ENCODE data around the gene ARHGDIB.

The ARHGDIB gene

DNA sequence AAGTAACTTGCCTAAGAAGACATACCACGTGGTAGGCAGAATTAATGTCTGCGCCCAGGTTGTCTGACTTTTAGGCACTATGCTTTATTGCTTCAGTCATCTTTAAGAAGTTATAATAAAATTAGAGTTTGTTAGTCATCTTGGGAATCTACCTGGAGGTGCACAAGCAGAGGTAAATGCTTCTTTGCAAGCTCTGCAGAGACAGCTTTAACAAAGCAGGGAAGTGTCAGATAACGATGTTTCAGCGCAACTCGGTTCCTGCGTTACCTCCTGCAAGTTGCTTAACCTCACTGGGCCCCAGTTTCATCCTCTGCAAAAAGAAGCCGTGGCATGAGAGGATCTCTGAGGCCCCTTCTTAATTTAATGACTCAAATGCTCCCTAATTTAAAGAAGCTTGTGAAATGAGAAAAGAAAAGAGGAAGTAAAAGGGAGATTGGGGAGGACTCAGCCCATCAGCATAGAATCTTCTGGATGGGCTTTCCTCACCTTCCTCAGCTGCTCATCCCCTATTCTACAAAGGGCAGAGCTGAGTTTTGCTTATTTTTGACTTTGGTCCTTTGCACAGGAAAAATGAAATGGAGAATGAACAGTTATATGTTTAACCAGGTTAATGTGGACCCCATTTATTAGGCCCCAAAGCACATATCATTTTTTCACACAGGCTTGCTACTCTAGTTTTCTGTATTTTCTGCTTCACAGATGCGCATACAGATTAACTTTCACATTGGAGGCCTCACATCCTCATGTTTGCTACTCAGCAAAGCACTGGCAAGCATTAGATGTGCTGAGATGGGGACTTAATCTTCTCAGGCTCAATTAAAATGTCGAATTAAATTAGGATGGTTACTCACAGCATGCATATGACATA lies 5.1 kb downstream of the ARHGDIB start:
- DNase-seq (ENCODE audit: low spot score), result peak; percentile 67

DNA sequence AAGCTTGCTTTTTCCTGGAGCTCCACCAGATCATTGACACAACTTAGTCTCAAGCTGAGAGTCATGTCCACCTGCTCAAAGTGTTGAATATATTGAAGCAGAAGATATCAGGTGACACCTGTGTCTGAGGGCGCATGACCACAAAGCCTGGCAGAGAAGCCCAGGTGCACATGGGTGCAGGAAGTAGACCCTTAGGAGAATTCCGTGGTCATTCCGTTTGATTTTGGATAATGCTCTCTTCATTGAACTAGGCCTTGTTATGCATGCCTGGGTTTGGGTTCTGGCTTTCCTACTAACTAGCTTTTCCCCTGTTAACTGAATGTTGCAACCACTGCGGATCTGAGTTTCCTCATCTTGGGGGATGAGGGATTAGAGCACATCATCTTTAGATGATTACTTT lies 7.1 kb downstream of the ARHGDIB start:
- DNase-seq (ENCODE audit: low spot score), result peak; percentile 39

DNA sequence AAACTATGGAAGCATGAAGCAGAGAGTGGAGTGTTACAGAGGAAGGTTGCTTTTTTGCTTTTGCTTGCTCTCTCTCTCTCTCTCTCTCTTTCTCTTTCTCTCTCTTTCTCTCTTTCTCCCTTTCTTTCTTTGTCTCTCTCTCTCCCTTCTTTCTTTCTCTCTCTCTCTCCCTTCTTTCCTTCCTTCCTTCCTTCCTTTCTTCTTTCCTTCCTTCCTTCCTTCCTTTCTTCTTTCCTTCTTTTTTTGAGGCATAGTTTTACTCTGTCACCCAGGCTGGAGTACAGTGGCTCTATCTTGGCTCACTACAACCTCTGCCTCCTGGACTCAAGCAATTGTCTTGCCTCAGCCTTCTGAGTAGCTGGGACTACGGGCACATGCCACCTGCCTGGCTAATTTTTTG lies 7.6 kb downstream of the ARHGDIB start:
- no peak for DNase-seq (ENCODE audit: low spot score)

DNA sequence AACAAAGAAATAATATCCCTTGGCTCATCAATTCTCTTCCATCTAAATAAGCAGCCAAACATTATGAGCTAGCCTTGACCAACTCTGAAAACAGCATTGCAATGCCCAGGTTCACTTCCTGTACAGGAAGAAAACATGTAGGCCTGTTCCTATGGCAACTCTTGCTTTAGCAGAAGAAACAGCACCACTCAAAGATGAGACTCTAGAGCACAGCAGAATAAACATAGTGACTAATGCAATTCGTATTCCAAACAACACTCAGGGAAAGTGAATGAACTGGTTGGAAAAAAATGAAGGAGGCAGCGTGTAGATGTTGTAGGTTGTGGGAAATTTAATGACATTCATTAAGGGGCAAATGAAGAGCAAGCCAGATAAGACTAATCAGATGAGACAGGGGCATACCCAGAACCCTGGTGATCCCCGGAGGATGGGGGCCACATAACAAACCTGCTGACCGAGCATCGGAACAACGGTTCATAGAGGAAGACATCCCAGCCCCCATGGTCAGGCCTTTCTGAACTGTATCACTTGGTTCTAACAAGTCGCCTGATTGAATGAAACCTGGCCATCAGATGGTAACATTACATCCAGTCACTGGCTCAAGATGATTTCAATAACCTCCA lies 9.0 kb downstream of the ARHGDIB start:
- peak; percentile 87 for DNase-seq (ENCODE audit: low spot score)

DNA sequence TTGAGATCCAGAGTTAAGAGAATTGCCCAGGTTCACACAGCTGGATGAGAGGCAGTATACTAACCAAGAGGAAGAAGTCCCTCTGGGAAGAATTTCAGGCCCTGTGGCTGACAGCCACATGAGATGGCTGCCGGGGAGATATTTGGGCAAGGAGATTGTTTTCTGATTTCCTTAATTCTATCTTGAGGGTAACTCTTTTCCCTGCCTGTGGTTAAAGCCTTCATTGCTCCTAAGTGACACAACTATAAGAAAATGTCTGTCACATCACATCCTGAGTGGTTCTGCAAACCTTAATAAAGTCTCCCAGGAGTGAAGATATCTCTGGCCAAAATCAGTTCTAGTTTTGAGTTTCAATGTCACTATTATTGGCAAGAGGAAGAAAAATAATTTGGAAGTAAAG lies 9.6 kb downstream of the ARHGDIB start:
- DNase-seq (ENCODE audit: low spot score), result no peak

DNA sequence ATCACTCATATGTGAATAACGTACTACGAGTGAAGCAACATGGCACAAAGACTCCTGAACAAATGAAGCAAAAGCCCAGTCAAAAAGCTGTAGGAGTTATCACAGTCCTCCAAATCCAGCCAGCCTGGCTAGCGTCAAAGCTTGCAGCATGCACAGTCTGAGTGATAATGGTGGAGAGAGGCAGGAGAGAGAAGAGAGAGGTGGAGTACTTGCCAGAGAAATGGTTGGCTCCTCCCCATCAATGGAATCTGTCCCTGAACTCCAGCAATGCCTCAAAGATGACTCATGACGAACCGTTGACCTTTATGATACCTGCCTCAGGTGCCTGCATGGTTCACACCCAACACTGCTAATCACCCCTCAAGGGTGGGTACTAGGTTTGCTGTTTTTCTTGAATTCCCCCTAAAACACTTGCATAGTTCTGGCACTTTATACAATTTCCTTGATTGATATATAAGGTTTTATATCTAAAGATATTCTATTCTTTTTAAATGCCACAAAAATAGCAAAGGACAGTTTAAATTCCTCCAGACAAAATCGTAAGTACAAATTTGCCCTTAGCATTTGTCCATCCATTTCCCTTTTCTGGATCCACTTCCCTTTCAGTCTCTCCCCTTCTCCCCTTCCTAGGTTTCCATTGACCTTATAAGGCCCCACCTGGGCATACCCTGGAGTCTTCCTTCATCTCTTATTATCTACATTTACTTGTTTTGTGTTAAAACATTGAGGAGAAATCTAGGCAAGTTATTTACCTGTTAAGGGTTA lies 10.2 kb downstream of the ARHGDIB start:
- DNase-seq (ENCODE audit: low spot score), result peak; percentile 58

DNA sequence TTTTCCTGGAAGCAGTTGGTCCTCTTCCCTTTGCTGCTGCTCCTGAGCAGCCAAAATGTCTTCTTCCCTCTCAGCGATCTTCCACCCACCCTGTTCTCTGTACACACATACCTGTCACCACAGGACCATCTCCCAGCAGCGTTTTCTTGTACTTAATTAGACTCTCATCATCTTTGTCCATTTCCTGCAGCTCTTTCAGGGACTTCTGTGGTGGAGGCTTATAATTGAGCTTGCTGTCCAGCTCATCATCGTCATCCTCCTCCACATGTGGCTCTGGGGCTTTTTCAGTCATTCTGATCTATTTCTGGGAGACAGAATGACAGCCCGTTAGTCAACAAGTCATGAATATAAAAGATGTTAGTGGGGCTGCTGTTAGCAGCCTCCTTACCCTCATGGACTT lies 11.0 kb downstream of the ARHGDIB start:
- DNase-seq (ENCODE audit: low spot score), result peak; percentile 31

DNA sequence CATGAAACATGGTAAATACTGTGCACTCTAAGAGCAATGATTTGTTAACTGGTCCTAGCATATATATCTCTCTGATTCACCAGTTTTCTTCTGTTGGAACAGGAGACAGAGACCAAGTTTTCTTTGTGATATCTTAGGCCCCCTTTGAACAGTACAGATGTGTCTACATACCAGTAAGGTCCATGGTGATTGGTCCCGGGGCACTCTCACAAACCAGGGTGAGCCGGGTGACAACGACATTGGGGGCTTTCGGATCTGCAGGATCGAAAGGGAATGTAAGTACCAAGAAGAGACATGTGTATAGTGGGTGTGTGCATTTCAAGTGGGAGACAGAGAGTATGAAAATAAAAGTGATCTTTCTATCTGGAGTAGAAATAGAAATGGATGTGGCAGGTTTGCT lies 11.8 kb downstream of the ARHGDIB start:
- no peak for DNase-seq (ENCODE audit: low spot score)

DNA sequence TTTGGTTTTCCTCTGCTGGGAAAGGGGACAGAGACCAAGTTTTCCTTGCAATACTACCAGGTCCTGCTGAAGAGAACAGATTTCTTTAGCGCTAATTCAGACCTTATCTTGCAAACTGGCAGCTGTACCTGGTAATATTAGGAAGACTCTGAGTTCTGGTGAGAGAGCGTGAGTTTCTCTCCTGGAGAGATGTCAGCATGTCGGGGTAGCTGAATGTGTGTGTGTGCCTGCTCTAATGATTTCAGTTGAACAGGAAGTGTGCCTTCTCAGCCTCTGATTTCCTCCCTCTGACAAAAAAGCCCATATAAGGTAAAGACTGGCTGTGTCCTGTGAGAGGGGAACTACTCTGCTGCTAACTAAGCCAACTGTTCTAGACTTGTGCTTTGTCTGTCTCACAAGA lies 12.7 kb downstream of the ARHGDIB start:
- DNase-seq (ENCODE audit: low spot score), result peak; percentile 89

DNA sequence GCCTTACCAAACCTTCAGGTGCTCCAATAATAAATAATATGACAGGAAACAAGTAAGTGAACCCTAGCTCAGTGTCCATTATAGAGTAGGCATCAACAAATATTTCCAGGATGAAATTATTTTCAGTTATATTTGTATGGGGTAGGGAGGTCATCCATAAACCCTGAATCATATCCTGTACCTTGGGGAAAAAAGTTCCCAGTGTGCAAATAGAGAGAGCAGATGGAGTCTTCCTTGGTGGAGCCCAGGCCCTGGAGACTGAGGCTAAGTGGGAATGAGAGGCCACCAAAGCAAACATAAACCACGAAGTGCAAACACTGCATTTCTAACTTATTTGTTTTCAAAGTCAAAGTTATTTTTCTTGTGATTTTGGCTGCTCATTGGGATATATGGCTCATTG lies 14.5 kb downstream of the ARHGDIB start:
- DNase-seq (ENCODE audit: low spot score), result no peak

DNA sequence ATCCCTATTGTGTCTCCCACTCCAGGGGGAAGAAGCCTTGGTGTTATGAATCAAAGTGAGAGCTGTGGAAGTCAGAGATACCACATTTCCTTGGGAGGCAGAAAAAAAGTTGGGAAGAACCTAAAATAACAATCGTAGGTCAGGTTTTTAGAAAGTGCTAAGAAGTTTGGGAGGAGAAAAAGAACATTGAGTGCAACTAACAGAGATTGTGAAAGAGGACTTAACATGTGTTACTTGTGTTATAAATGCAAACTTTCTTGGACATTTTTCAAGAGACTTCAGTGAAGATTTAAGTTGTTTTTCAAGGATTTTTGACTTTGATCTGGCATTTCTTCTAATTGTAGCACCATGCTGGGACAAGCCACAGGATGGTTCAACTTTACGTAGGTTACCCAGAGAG lies 15.2 kb downstream of the ARHGDIB start:
- DNase-seq (ENCODE audit: low spot score), result no peak

DNA sequence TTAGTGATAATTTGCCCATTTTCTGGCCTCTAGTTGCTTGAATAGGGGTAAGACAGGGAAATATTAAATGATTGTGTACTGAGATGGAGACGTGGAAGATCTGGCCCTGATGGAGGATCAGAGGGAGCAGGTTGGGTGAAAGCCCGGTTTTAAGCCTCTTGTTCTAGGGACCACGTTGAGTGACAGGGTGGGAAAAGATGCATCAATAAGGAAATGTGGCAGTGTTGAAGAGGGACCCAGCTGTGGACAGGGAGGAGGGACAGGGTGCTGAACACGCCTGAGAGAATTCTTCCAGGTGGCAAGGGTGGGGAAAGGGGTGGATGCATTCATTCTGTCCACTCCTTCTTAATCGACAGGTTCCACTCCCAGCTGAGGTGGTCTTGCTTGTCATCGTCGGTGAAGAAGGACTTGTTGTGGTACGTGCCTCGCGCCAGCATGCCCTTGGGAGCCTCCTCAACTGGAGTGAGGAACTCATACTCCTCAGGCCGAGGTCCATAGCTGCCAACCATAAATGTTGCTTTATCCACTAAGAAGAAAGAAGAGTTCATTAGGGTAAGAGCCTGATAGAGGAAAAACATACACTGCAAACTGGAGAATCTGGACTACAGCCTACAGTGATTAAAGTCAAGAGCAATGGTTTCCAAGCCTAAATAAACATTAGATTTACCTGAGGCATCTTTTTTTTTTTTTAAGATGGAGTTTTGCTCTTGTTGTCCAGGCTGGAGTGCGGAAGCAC lies 19.0 kb downstream of the ARHGDIB start:
- no peak for DNase-seq (ENCODE audit: low spot score)

DNA sequence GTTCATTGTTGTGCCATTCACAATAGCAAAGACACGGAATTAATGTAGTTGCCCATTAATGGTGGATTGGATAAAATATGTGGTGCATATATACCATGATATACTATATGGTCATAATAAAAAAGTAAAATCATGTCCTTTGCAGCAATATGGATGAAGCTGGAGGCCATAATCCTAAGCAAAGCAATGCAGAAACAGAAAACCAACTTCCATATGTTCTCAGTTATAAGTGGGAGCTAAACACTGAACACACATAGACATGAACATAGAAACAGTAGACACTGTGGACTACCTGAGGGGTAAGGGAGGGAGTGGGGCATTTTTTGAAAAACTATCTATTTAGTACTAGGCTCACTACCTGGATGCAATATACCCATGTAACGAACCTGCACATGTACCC lies 20.0 kb downstream of the ARHGDIB start:
- no peak for DNase-seq (ENCODE audit: low spot score)

DNA sequence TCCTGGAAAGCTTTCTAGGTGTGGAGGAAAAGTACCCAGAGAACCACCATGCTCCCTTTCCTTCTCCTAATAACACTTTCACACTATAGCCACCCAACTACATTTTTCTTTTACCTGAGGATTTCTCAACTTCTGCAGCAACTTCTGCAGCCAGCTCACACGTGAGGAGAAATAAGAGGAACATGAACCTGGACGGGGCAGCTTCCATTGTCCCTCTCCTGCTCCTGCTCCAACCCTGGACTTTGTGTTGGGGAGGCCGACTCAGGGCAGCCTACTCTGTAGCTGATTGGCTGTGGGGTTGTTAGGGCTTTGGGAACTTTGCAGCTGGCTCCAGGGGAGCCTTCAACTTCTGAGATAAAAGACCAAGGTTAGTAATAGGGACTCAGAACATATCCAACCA lies 23.1 kb downstream of the ARHGDIB start, which contains the start of gene ERP27:
ERP27 (minus strand) TSS at position 237 of the 400 bp plus-strand sequence; CDS start at position 208, 29 bp downstream.
- no peak for DNase-seq (ENCODE audit: low spot score)

DNA sequence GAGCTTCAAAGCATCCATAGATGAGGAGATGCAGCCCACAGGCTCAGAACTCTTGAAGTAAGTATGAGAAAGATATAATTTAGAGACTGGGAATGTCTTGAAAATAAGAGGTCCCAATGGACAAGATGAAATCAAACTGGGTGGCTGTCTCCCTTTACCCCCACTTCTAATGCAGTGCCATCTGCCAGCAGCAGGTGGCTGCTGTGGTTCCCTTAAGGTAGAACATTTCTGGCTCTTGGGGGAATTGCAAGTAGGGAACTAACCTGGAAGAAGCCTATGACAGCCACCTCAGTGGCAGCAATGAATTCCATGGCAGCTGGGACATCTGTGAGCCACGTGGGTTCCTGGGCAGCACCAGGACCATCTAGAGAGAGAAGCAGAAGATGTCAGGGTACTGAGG lies 23.7 kb downstream of the ARHGDIB start:
- peak; percentile 40 for DNase-seq (ENCODE audit: low spot score)

DNA sequence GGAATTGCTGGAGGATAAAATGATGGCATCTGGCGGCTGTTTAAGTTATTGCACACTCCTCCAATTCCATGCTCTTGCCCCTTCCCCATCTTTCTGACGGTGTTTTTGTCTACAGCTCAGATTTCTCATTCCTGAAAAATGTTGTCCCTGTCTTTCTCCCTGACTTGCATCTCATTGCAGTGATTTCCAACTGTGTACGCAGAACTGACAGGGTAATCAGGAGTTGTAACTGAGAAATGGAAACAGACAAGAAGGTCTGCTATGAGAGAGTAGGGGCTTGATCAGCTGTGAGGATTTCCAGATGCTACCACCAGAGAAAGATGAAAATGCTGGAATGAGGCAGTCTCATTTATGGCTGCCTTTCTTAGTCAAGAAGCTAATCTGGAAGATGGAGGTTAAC lies 24.4 kb downstream of the ARHGDIB start:
- DNase-seq (ENCODE audit: low spot score), result no peak

DNA sequence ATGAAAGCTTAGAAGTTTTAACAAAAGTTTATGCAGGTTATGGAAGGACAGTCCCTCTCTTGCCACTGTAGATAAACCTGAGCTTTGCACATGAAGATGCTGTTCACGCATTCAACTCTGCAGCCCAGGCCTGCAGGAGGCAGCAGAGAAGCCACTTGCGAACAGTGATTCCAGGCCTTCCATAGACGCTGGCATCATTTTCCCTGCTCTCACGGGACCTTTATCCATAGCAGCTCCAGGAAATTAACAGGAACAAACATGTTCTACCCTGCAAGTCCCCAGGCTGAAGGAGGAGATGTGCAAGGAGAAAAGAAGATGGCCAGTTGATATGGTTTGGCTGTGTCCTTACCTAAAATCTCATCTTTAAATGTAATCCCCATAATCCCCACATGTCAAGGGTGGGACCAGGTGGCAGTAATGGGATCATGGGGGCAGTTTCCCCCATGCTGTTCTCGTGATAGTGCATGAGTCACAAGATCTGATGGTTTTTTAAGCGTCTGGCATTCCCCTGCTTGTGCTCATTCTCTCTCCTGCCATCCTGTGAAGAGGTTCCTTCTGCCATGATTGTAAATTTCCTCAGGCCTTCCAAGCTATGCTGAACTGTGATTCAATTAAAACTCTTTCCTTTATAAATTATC lies 25.1 kb downstream of the ARHGDIB start:
- no peak for DNase-seq (ENCODE audit: low spot score)

DNA sequence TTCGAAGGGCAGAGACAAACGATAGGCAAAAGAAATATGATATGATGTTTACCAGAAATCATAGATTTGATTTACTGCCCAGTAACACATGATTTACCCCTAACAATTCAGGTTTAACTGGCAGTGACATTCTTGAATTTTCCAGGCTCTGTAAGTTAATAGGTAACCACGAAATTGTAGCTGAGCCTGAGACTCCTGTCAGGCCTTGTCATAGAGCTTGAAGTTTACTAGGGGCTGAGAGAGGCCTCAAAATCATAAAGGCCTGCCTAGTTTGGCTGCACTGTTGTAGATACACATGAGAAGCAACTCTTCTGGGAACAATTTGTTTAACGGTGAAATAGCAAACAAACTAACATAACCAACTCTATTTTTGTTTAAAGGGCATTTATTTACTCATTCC lies 26.4 kb downstream of the ARHGDIB start:
- DNase-seq (ENCODE audit: low spot score), result no peak

DNA sequence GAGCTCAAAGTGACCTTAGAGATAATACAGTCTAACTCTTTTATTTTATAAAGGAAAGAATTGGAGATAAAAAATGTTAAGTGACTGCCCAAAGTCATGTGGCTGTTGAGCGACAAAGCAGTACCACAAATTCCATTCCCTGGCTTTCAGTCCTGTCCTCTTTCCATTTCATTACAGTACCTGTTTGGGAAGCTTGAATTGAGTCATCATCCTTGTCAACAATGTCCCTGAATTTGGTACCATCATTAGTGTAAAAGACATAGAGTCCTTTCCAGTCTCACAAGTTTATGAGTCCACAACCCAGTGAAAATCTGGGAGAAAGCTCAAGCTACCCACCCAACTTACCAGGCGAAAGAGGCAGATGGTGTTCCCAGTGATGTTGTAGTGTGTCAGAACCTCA lies 26.9 kb downstream of the ARHGDIB start:
- DNase-seq (ENCODE audit: low spot score), result no peak

DNA sequence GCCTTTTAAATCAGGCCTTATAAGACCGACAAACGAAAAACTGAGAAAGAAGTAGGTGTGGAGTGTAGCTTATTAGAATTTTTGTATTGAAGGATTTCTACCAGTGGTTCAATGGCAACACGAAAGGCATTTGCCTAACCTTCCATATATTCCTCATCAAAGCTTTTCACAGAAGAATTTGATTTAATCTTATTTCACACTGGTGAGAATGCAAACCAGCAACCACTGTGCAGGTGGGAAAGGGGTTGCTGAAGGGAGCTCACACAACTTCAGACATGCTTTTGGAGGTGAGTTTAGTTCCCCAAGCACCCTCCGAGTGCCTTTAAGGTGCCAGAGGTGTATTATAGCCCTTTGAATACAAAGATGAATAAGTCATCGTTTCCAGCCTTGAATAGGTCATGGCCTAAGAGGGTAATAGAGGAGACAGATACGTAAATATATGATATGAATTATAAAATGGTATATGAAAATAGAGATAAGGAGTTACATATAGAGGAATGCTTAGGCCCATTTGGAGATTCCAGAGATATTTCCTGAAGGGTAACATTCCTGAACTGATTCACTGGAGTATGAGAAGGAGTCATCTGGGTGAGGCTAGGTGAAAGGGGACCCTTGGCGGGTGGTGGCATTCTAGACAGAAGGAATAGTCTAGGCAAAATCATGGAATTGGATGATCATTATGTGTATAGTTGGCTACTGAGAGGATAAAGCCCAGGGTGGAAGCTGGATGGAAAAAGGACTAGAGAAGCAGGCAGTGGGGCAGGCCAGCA lies 29.4 kb downstream of the ARHGDIB start:
- no peak for DNase-seq (ENCODE audit: low spot score)

DNA sequence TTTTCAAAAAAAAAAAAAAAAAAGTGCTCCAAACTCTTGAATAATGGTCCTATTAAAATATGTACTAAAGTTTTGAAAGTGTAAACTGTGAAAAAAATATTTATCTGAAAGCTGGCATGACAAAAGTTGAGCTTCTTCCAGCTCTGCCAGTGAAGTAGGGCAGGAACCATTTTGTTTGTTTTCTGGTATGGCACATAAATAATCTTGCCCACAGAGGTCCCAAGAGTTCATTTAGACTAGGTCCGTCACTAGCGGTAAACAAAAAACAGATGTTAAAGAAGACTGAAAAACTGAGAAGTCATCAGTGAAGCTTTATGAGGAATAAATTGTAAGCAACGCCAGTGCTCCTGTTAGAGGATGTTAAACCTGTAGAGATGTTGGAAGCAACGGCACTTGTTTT lies 30.0 kb downstream of the ARHGDIB start:
- DNase-seq (ENCODE audit: low spot score), result no peak

All from CD4-positive, alpha-beta T cell treated with Interleukin-2 at 100 ng/mL for 4 hours (primary cell).